Karpas-422 (cell line): ENCODE data around the gene LHX5. TPM values are rescaled to one million over a fixed set of nuclear protein-coding genes. Genes with fewer than 3 reads are reported as not detected.

Experiments
- DNase-seq: peaks from one replicate; pipeline ENCODE4 v3.0.0-alpha.2; 2015
- H2AFZ ChIP-seq: fragments of 200-600 bp; sonication (generic); 2 replicates; pipeline ENCODE4 v1.6.1; 2014; ENCODE audit warnings: antibody characterized with exemption, low read length, mixed read lengths
- H3K27ac ChIP-seq: fragments of 200-600 bp; sonication (generic); 2 replicates; pipeline ENCODE4 v1.5.1; 2014; ENCODE audit warnings: mild to moderate bottlenecking, low read length, moderate library complexity
- H3K27me3 ChIP-seq: fragments of 200-600 bp; sonication (generic); 2 replicates; pipeline ENCODE4 v1.6.1; 2014; ENCODE audit warnings: low read length, mixed read lengths
- H3K36me3 ChIP-seq: fragments of 200-600 bp; sonication (generic); 2 replicates; pipeline ENCODE4 v1.6.1; 2014; ENCODE audit warnings: low read length, mixed read lengths; ENCODE audit not compliant: insufficient read depth
- H3K4me1 ChIP-seq: fragments of 200-600 bp; sonication (generic); 2 replicates; pipeline ENCODE4 v1.6.1; 2014; ENCODE audit warnings: mild to moderate bottlenecking, low read length, mixed read lengths
- H3K4me2 ChIP-seq: fragments of 200-600 bp; sonication (generic); 2 replicates; pipeline ENCODE4 v1.6.1; 2014; ENCODE audit warnings: low read length, low read depth, mild to moderate bottlenecking; ENCODE audit not compliant: poor library complexity, severe bottlenecking
- H3K4me3 ChIP-seq: fragments of 200-600 bp; sonication (generic); 2 replicates; pipeline ENCODE4 v1.5.1; 2014; ENCODE audit warnings: mild to moderate bottlenecking, antibody characterized with exemption, low read length, mixed read lengths
- H3K79me2 ChIP-seq: fragments of 200-600 bp; sonication (generic); 2 replicates; pipeline ENCODE4 v1.6.1; 2014; ENCODE audit warnings: mild to moderate bottlenecking, low read length, mixed read lengths
- H3K9ac ChIP-seq: fragments of 200-600 bp; sonication (generic); 2 replicates; pipeline ENCODE4 v1.6.0; 2014; ENCODE audit warnings: low read length
- H3K9me2 ChIP-seq: fragments of 200-600 bp; sonication (generic), shearing (Covaris generic); replicated peaks from 2 replicates; pipeline ENCODE4 v1.6.0; 2014; ENCODE audit warnings: mild to moderate bottlenecking, low read length, moderate library complexity; ENCODE audit not compliant: insufficient read depth
- H3K9me3 ChIP-seq: fragments of 300-700, 200-600 bp; sonication (generic); 2 replicates; pipeline ENCODE4 v1.6.1; 2014; ENCODE audit warnings: low read length, mixed read lengths
- H4K20me1 ChIP-seq: fragments of 200-600 bp; sonication (generic); 2 replicates; pipeline ENCODE4 v1.6.1; 2014; ENCODE audit warnings: mild to moderate bottlenecking, antibody characterized with exemption, low read length, low read depth; ENCODE audit not compliant: insufficient read depth
- total RNA-seq: library from RNA; depleted of rRNA; stranded (reverse); fragments of >200 nt; shearing (Covaris generic); gene quantifications from 2 replicates; pipeline ENCODE4 v1.2.3, GENCODE V29; 2014; ENCODE audit warnings: low replicate concordance

Gene LHX5
- total RNA-seq, 1 experiment from 2014 or later: not detected

- peaks cover 26% of the 10 kb centered on the region for H3K4me1 ChIP-seq
- H3K27ac ChIP-seq: no peak overlapping the region
Observed at GRCh38 chr12:113424456-113424855, 47.2 kb downstream of the LHX5 start.

DNA sequence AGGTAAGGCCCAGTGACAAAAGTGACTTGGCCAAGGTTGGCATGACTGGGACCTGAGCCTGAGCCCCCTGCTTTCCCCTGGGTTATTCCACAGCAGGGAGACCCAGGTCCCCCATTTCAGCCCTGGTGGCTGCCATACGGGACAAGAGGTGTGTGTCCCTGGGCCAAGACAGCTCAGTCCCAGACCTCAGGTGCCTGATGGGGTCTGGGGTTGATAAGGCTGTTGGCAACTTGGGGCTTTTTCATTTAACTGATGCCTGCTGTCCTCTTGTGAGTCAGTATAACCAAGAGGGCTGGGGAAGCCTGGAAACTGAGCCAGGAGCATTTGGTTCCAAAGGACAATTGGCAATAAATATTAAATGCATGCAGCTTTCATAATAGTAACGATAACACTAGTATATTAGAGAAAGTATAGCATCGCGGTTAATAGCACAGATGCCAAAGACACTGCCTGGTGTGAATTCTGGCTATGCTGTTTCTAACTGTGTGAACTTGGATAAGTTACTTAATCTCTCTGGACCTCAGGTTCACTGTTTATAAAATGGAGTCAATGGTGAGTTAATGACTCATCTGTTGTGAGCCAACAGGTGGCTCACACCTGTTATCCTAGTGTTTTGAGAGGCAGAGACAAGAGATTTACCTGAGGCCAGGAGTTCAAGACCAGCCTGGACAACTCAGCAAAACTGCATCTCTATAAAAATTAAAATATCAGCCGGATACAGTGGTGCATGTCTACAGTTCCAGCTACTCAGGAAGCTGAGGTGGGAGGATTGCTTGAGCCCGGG is 48.6 kb downstream of the LHX5 start:
- no peak overlapping the region for H3K4me2 ChIP-seq
- no peaks in the 10 kb centered on the region for H3K27me3 ChIP-seq
- H2AFZ ChIP-seq: no peak overlapping the region
- H3K4me3 ChIP-seq: no peak overlapping the region
- no peaks in the 10 kb centered on the region for H3K36me3 ChIP-seq
- 0 out of 2 replicates have a peak, but pooled peaks cover 5% of the 10 kb centered on the region for H4K20me1 ChIP-seq
- DNase-seq: no peak
- H3K4me1 ChIP-seq: peaks cover 26% of the 10 kb centered on the region
- H3K79me2 ChIP-seq: no peaks in the 10 kb centered on the region
- no peaks in the 10 kb centered on the region for H3K9me2 ChIP-seq
- no peak overlapping the region for H3K27ac ChIP-seq
- no peaks in the 10 kb centered on the region for H3K9me3 ChIP-seq
- H3K9ac ChIP-seq: no peak overlapping the region

More at GRCh38 chr12:113424456-113424855, 47.2 kb downstream of the LHX5 start:
- Histone ChIP-seq H3K27me3 (no peaks in the 10 kb centered on the region), H4K20me1 (0 out of 2 replicates have a peak, but pooled peaks cover 5% of the 10 kb centered on the region), H3K79me2 (no peaks in the 10 kb centered on the region), H3K4me2 (no peak overlapping the region), H3K9me3 (no peaks in the 10 kb centered on the region), H3K9ac (no peak overlapping the region), H2AFZ (no peak overlapping the region), H3K9me2 (no peaks in the 10 kb centered on the region), H3K36me3 (no peaks in the 10 kb centered on the region), H3K4me3 (no peak overlapping the region)
- no peak for DNase-seq

GRCh38 chr12:113422030-113422885 is 49.4 kb downstream of the LHX5 start, which contains the start of gene SDSL:
TSS of gene SDSL (plus strand) at chr12:113422380. CDS start at chr12:113427983, 5,603 bp downstream.
- H3K9ac ChIP-seq: no peak within 1 kb of the TSS
- DNase-seq: peak; percentile 83
- H3K79me2 ChIP-seq: no peaks in the 10 kb centered on the region
- 0 out of 2 replicates have a peak, but pooled peaks cover 5% of the 10 kb centered on the region for H4K20me1 ChIP-seq
- no peak within 1 kb of the TSS for H2AFZ ChIP-seq
- no peak within 1 kb of the TSS for H3K27ac ChIP-seq
- no peaks in the 10 kb centered on the region for H3K9me2 ChIP-seq
- H3K36me3 ChIP-seq: no peaks in the 10 kb centered on the region
- H3K4me1 ChIP-seq: peaks cover 26% of the 10 kb centered on the region
- no peaks in the 10 kb centered on the region for H3K9me3 ChIP-seq
- H3K4me2 ChIP-seq: peak within 1 kb of the TSS; percentile 48
- H3K4me3 ChIP-seq: no peak within 1 kb of the TSS; the same call in 1 of the 2 replicates
- no peaks in the 10 kb centered on the region for H3K27me3 ChIP-seq

DNA sequence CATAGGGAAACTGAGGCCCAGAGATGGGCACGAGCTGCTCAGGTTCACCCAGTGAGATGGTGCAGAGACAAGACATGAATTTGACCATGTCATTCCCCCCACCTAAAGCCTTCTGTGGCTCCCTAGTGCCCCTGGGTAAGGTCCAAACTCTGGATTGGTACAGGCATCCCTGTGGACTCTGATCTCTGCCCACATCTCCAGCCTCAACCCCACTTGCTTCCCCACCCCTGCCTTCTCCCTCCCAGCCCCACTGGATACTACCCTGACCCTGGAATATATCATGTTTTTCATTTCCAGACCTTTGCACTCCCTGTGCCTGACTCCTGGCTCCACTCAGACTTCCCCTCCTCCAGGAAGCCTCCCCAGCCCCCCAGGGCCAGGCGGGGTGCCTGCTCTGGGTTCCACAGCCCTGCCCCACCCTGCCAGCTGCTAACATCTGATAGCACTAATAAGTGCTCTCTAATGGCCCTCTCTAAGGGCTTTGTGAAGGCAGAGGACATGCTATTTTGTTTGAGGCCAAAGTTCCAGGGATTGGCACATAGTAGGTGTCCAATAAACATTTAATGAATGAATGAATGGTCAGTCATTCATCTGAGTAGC is 50.6 kb downstream of the LHX5 start:
- H3K4me3 ChIP-seq: no peak overlapping the region
- peaks cover 19% of the 10 kb centered on the region for H3K4me1 ChIP-seq
- H3K36me3 ChIP-seq: no peaks in the 10 kb centered on the region
- H3K27me3 ChIP-seq: no peaks in the 10 kb centered on the region
- H3K9me2 ChIP-seq: no peaks in the 10 kb centered on the region
- DNase-seq: no peak
- no peak overlapping the region for H3K9ac ChIP-seq
- 0 out of 2 replicates have a peak, but pooled peaks cover 5% of the 10 kb centered on the region for H4K20me1 ChIP-seq
- no peak overlapping the region for H3K4me2 ChIP-seq
- H3K79me2 ChIP-seq: no peaks in the 10 kb centered on the region
- no peak overlapping the region for H2AFZ ChIP-seq
- no peaks in the 10 kb centered on the region for H3K9me3 ChIP-seq
- H3K27ac ChIP-seq: no peak overlapping the region

DNA sequence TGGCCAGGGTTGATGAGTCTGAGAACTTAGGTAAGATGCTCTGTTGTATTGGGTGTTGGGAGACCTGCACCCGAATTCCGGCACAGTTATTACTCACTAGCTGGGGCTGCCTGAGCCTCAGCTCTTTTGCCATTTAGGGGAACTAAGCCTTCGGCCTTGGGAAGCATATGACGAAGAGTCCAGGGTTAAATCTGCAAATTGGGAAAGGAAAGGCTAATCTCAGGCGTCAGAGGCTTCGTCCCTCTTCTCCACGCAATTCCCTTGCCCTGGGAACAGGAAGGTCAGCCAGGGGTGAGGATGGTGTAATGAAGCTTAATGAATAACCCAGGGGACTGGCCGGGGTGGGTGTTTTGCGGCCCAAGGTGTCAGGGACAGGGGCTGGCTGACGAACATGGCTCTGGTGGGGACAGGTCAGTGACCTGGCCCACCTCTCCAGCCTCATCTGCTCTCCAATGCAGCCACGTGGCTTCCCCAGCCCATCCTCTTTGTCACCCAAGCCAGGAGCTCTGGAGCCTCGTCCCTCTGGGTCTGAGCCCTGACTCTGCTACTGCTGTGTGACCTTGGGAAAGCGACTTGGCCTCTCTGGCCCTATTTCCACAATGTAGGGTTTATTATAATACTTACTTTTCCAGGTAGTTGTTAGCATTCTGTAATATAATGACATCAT is 53.3 kb downstream of the LHX5 start:
- no peaks in the 10 kb centered on the region for H3K9me2 ChIP-seq

GRCh38 chr12:113416091-113416754 is 55.4 kb downstream of the LHX5 start:
- Histone ChIP-seq H3K9me3 (no peaks in the 10 kb centered on the region), H4K20me1 (no peaks in the 10 kb centered on the region), H3K4me1 (peaks cover 2% of the 10 kb centered on the region; the same call in 1 of the 2 replicates), H2AFZ (no peak overlapping the region), H3K9me2 (no peaks in the 10 kb centered on the region), H3K9ac (no peak overlapping the region), H3K79me2 (no peaks in the 10 kb centered on the region), H3K27me3 (no peaks in the 10 kb centered on the region), H3K27ac (no peak overlapping the region), H3K4me3 (no peak overlapping the region), H3K4me2 (no peak overlapping the region), H3K36me3 (no peaks in the 10 kb centered on the region)
- no peak for DNase-seq

More for the DNA sequence above, 53.3 kb downstream of the LHX5 start:
- Histone ChIP-seq H3K79me2 (no peaks in the 10 kb centered on the region), H4K20me1 (0 out of 2 replicates have a peak, but pooled peaks cover 5% of the 10 kb centered on the region), H3K4me1 (peaks cover 13% of the 10 kb centered on the region), H3K4me3 (no peak overlapping the region), H3K27ac (no peak overlapping the region), H3K4me2 (no peak overlapping the region), H3K36me3 (no peaks in the 10 kb centered on the region), H2AFZ (no peak overlapping the region), H3K9me3 (no peaks in the 10 kb centered on the region), H3K27me3 (no peaks in the 10 kb centered on the region), H3K9ac (no peak overlapping the region)
- no peak for DNase-seq

GRCh38 chr12:113414519-113415038 is 57.1 kb downstream of the LHX5 start:
- Histone ChIP-seq H3K36me3 (no peaks in the 10 kb centered on the region), H3K9me3 (no peaks in the 10 kb centered on the region), H2AFZ (no peak overlapping the region), H3K4me1 (peaks cover 2% of the 10 kb centered on the region; the same call in 1 of the 2 replicates), H3K4me3 (no peak overlapping the region), H3K9me2 (no peaks in the 10 kb centered on the region), H3K27ac (no peak overlapping the region), H3K9ac (no peak overlapping the region), H3K4me2 (no peak overlapping the region), H3K27me3 (no peaks in the 10 kb centered on the region), H3K79me2 (no peaks in the 10 kb centered on the region), H4K20me1 (no peaks in the 10 kb centered on the region)
- no peak for DNase-seq
